ENCODE measurements around the gene LDAF1.

The LDAF1 gene

DNA sequence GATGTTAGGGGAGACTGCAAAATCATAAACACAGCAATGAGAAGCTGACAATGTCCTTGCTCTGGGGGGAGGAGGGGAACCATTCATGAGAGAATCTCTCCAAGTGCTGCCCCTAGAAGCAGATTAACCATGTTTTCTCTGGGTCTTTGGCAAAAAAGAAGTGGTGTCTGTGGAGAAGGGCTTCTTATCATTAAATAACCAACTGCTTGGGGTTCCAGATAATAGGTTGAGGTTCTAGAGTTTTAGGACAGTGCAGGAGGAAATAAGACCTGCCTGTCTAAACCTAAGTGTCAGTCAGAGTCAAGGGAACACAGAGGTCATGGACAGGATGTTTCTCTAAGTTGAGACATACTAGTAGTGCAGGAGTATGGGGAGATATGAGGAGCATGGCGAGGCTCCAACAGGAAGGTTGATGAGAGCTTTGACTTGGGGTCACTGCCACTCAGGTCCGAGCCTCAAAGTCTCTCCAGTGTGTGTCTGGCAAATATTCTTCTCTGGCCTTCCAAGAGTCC, 69.9 kb downstream of the LDAF1 start:
- H3K4me3 ChIP-seq (ENCODE audit: insufficient read depth, low read depth, low read length): no peak overlapping the region
- WGBS, 2 experiments: 93 to 95% methylated on average over 2 of the region's 2 CpGs
- H3K27ac ChIP-seq (ENCODE audit: insufficient read depth, low read depth, low read length, poor library complexity, severe bottlenecking): no peak overlapping the region
- H3K4me1 ChIP-seq (ENCODE audit: control insufficient read depth, insufficient read depth, low read length): no peaks in the 10 kb centered on the region
- H3K36me3 ChIP-seq (ENCODE audit: control insufficient read depth, insufficient read depth, low read length): no peaks in the 10 kb centered on the region
- H3K9me3 ChIP-seq (ENCODE audit: control insufficient read depth, low read length): no peaks in the 10 kb centered on the region
- no peaks in the 10 kb centered on the region for H3K27me3 ChIP-seq (ENCODE audit: control insufficient read depth, insufficient read depth, low read length, poor library complexity, severe bottlenecking)
